Measurements from ENCODE around the gene REPS1.
"Not testable (repeated sequence)": the region's sequence is repeated elsewhere in the genome, so short reads cannot be mapped to it uniquely, and the experiment has no call there.

The REPS1 gene, protein sequence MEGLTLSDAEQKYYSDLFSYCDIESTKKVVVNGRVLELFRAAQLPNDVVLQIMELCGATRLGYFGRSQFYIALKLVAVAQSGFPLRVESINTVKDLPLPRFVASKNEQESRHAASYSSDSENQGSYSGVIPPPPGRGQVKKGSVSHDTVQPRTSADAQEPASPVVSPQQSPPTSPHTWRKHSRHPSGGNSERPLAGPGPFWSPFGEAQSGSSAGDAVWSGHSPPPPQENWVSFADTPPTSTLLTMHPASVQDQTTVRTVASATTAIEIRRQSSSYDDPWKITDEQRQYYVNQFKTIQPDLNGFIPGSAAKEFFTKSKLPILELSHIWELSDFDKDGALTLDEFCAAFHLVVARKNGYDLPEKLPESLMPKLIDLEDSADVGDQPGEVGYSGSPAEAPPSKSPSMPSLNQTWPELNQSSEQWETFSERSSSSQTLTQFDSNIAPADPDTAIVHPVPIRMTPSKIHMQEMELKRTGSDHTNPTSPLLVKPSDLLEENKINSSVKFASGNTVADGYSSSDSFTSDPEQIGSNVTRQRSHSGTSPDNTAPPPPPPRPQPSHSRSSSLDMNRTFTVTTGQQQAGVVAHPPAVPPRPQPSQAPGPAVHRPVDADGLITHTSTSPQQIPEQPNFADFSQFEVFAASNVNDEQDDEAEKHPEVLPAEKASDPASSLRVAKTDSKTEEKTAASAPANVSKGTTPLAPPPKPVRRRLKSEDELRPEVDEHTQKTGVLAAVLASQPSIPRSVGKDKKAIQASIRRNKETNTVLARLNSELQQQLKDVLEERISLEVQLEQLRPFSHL

DNA sequence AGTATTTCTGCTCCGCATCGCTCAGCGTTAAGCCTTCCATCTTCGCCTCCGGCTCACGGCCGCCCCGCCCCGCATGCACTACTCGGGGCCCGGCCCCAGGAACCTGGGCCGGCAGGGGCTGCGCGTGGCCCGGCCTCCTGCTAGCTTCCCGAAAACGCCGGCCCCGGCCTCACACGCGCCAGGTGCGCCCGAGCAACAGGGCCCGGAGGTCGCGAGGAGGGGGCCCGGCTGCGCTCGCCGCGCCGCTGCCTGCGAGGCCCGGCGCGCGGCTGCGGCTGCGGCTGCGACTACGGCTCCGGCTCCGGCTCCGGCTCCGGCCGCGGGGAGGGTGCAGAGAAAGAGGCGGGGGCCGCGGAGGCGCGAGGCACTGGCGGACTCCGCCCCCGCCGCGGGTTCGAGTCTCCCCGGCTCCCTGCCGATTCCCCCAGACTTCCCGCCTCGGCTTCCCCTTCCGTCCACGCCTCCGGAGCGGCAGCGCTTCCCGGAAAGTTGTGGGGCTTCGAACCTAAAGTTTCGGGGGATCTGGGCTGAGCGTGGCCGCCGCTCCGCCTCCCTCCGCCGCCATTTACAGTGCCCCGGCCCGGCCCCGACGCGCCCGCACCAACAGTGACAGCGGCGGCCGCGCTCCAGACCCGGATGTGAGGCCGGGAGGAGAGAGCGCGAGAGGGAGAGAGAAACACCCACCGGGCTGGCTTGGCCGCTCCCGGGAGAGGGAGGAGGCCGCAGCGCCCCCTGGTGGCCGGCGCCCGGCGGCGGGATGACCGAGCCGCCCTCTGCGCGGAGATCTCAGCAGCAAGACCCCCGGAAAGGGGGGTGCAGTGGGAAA lies at the start of gene REPS1:
REPS1 (minus strand) TSS at position 611 of the 826 bp plus-strand sequence; CDS start at position 40, 571 bp downstream.
- peak; percentile 82 to 90 (median 88) for DNase-seq (ENCODE audit: low read depth in 4 of 4, low spot score in 1 of 4)

DNA sequence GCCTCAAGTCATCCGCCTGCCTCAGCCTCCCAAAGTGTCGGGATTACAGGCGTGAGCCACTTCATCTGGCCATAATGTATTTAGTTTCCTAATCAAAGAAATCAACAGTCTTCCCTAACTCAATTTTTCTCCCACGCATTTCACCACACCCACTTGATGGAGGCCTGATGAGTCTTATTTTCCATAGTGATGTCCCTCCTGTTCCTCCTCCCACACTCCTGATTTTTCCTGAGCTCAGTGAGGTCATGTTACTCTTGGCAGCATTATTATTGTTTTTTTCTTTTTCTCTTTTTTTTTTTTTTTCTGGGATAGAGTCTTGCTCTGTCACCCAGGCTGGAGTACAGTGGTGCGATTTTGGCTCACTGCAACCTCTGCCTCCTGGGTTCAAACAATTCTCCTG lies 49.4 kb upstream of the REPS1 start:
- DNase-seq (ENCODE audit: low read depth in 4 of 4, low spot score in 1 of 4): no peak

DNA sequence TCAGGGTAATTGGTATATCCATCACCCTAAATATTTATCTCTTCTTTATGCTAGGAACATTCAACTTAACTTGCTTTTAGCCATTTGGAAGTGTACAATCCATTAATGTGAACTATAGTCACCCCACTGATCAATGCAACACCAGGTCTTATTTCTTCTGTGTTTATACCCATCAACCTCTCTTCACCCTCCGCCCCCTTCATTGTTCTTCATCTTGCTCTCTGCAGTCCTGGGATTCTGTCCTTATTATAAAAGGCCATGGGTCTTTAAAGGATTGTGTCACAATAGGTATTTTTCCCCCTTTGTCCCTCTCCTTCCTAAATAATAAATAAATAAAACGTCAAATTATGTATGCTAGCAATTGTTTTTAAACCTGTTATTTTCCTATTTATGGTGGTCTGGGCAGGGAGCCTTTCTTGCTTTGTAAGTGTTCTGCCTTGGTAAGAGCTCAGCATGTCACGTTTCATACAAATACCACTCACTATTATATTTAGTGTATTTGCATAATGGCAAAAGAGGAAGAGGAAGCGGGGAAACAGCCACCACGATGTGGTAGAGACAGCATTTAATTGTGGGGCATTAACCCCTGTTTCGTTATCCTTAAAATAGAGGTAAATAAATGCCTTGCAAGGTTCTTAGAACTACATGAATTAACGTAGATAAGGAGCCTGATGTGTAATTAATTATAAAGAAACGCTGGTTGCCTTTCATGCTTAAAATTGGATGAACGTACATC lies 42.3 kb upstream of the REPS1 start:
- no peak for DNase-seq (ENCODE audit: low read depth in 4 of 4, low spot score in 1 of 4)

DNA sequence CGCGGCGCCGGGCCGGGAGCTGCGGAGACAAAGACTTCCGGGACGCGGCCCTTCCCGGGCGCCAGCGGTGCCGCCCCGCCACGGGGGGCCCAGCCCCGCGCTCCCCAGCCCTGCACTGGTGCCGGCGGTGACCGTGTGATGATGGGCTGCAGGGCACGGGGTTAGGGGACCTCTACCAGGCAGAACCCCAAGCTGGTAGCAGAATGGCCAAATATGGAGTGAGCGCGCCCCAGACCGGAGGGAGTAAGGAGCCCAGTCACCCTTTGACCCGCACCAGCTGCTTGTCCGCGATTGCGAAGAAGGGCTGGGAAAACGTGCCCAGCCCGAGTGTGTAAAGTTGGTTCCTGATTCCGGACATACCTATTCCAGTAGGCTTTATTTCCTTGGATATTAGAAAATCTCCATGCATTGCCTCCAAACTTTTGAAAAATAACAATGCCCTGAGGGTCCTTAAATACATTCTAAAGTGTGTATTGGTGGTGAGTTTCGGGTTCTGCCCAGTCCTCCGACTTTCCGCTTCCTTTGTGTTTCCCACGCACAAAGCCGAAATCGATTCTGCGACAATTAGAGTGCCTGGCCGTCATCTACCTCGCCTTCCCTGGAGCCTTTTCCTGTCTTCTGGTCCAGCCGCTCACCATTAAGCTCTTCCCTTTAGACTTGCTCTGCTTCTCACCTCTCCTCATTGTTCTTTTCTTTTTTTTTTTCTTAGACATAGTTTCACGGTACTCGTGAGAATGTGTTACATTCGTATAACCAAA lies 41.6 kb upstream of the REPS1 start:
- peak in 1 of 4 experiments; percentile 12 for DNase-seq (ENCODE audit: low read depth in 4 of 4, low spot score in 1 of 4)

DNA sequence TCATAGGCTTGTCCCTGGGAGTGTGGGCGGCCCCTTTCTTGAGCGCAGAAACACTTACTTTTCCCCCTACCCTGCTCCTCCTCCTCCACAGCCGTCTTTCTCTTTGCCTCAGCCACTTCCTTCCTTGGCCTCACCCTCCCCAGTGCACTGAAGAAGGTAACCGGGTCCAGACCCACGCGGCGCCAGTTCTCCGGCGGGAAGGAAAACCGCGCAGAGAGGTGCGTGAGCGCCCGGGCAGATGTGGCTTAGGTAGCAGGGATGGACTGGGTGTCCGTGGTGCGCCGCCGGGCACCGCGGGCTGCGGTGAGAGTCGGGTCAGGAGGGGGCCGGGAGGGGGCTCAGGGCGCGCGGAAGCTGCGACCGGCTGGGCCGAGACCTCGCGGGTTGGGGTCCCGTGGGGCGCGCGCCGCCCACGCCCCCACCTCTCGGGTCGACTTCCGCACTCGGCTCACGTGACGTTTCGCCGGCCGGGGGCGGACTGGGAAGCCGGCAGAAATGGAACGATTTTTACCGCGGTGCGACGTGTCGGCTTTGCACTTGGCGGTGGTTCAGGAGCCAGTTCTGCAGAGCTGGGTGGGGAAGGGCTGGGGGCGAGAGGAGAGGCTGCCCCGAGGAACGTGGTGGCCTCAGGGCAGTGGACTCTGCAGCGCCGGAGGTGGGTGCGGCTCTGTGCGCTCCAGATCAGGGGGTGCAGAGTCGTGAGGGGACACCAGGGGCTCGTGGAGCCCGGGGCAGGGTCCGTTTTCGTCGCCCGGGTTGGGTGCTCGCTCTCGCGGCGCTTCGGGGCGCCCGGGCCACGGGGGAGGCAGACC lies 40.8 kb upstream of the REPS1 start, which contains the start of gene ABRACL:
ABRACL (plus strand) TSS at position 88 of the 812 bp plus-strand sequence. CDS start 5,416 bp downstream, outside the sequence.
- DNase-seq (ENCODE audit: low read depth in 4 of 4, low spot score in 1 of 4): peak; percentile 56 to 83 (median 68)

DNA sequence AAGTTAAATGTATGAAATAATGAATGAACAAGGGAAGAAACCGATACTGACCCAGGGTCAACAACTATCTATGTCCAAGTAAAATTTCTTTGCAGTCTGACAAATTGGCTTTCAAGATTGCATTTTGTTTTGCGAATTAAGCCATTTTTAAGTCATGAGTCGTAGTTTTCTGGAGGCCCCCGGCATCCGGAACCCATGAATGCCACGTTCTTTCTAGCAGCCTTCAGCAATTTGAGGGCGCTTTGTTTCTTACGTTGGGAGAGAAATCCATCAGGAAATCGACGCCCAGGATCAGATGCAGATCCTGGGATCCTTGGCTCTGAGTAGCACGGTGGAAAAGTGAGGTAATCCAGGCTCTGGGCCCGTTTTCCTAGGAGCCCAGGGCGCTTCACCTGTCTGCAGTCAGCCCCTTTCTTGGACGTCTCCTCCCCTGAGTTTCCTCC lies 40.2 kb upstream of the REPS1 start:
- no peak for DNase-seq (ENCODE audit: low read depth in 4 of 4, low spot score in 1 of 4)

DNA sequence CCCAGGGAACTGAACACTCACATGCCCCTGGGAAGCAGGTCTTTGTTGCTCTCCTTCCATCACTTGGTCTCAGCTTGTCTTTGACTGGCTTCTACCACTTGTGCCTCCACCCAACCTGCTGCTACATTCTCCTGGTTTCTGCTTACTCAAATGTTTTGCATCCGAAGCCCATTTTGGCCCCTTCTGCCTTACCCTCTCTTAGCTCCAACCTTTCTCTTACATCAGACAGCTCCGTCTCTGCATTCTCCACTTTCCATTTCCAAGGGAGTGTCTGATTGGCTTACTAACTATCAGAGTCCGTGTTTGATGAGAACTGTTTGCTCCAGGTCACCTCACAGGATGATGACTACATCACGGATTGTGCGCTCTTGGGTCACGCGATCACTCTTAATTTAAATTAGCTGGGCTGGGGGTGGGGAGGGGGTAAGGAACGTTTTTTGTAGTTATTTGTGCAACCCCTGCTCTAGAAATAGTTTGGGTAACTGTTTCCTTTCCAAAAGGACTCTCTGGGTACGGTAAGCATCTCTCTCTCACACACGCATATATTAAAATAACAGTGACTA lies 39.6 kb upstream of the REPS1 start:
- DNase-seq (ENCODE audit: low read depth in 4 of 4, low spot score in 1 of 4): peak in 3 of 4 experiments; percentile 15 to 31 (median 27)

DNA sequence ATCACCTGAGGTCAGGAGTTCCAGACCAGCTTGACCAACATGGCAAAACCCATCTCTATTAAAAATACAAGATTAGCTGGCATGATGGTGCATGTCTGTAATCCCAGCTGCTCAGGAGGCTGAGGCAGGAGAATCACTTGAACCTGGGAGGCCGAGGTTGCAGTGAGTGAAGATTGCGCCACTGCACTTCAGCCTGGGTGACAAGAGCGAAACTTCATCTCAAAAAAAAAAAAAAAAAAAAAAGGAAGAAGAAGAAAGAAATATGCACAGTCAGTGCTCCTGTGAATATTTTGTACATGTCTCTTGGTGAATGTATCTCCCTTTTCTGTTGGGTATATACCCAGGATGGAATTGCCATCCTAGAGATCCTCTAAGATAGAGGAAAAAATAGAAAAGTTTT lies 37.4 kb upstream of the REPS1 start:
- not testable (repeated sequence) for DNase-seq (ENCODE audit: low read depth in 4 of 4, low spot score in 1 of 4)

DNA sequence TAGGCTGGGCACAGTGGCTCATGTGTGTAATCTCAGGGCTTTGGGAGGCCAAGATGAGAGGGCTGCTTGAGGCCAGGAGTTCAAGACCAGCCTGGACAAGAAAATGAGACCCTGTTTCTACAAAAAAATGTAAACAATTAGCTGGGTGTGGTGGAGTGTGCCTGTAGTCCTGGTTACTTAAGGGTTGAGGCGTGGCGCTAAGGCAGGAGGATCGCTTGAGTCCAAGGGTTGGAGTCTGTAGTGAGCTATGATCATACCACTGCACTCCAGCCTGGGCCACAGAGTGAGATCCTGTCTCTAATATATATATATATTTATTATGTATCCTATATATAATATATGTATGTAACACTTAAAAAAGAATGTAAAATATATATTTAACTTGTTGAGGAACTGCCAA lies 32.6 kb upstream of the REPS1 start:
- no peak for DNase-seq (ENCODE audit: low read depth in 4 of 4, low spot score in 1 of 4)

DNA sequence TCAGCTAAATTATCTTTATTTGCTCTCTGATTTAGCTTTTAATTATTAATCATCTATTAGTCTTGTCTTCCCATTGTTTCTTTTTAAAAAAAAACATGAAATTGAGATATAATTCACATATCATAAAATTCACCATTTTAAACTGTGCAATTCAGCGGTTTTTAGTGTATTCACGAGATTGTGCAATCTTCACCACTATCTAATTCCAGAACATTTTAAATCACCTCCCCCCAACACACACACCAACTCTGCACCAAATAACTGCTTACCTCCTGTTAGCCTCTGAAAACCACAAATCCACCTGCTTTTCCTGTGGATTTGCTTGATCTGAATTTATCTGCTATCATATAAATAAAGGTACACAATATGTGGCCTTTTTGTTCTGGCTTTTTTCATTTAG lies 31.7 kb upstream of the REPS1 start:
- no peak for DNase-seq (ENCODE audit: low read depth in 4 of 4, low spot score in 1 of 4)

DNA sequence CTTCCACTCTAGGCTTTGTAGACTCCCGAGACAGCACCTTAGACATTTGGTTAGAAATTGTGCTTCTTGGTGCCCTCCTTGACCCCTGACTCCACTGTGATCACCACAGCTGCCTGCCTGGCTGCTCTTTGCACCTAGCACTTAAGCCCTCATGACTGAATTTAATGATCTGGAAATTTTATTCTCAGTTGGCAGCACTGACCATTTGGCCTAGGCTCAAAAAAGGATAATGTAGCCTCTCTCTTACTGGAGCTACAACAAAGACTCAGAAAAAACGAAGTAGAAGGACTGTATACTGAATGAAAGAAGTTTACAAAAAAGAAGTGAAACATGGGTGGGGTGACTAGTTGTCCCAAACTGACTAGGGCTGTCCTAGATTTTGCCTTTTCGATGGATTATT lies 29.2 kb upstream of the REPS1 start:
- no peak for DNase-seq (ENCODE audit: low read depth in 4 of 4, low spot score in 1 of 4)

DNA sequence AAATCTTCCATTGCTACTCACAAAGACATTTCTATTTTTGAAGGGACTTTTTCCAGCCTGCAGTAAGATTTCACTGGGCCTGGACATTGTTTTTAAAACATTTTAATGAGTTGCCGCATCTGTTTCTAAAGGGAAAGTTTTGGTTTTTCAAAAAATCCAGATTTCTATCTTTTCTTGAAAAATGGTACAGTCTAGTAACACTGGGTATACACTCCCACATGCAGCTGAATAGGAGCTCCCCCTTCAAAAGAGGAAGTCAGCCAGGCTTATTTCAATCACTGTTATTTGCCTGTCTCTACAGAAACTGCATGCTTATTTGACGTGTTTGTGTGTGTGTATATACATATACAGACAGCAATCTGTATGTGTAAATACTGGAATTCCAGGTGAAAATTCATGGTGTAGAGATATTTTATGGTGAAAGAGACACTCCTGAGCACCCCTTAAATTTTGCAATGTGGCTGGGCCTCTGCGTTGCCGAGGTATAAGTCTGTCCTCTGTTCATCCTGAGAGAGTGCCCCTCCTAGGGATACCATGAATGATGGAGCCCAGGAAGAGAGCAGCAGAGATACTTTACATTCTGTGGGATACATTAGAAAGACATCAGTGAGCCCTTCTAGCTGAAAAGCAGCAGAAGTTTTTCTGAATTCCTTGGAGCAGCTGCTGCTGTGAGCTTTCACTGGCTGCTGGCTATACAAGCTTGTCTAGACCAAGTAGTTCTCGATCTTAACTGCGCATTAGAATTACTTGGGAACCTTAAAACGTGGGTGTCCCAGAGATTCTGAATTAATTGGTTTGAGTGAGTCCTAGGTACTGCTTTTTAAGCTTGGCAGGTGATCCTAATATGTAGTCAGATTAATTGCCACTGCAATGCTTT lies 28.5 kb upstream of the REPS1 start:
- DNase-seq (ENCODE audit: low read depth in 4 of 4, low spot score in 1 of 4): no peak

DNA sequence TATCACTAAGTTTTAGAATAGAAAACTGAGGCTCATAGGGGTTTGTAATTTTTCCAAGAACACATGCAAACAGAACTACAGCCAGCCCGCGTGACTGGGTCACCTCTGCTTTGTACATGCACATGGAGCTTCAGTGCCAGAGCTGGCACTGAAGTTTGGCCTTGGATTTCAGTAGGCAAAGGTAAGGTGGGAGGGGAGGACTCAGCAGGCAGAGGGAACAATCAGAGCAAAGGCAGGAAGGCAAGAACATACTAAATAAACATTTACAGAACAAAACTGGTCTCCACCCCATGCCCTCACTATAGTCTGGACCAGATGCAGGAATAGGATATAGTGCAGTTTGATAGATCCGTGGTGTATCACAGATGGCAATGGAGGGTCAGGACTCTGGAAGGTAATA lies 26.9 kb upstream of the REPS1 start:
- no peak for DNase-seq (ENCODE audit: low read depth in 4 of 4, low spot score in 1 of 4)

DNA sequence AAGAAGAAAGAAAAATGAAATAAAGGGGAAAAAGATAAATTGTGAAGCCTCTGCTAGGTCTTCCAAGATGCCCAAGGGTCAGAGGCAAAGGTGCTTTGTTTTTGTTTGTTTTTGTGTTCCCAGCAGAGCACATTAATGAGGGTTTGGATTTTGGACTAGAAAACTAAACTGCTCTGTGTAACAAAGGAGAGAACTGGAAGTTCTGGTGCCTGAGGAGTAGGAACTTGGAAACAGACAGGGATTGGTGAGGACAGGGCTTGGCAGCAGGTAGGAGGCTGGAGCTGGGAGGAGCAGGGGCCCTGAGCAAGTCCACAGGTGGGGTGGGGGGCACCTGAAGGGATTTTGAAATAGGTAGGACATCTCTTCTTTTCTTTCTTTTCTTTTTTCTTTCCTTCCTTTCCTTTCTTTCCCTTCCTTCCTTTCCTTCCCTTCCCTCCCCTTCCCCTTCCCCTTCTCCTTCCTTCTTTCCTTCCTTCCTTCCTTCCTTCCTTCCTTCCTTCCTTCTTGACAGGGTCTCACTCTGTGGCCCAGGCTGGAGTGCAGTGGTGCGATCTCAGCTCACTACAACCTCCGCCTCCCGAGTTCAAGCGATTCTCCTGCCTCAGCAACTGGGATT lies 25.2 kb upstream of the REPS1 start:
- no peak for DNase-seq (ENCODE audit: low read depth in 4 of 4, low spot score in 1 of 4)

DNA sequence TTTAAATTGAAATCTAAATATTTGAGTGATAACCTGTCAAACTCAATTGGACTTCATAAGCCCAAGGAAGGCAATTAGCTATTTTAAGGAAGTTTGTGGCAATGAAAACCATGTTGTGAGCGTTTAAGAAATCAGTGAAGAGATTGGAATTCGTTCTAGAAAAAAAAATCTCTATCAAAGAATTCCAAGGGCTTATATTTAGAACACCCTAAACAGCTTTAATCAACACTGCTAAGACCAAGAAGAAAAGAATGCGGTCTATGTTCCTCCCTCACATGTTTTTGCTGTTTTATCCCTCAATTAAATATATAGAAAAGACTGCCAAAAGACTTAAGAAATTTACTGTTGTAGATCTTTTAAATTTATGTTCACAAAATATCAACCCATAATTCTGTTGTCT lies 23.9 kb upstream of the REPS1 start:
- no peak for DNase-seq (ENCODE audit: low read depth in 4 of 4, low spot score in 1 of 4)

DNA sequence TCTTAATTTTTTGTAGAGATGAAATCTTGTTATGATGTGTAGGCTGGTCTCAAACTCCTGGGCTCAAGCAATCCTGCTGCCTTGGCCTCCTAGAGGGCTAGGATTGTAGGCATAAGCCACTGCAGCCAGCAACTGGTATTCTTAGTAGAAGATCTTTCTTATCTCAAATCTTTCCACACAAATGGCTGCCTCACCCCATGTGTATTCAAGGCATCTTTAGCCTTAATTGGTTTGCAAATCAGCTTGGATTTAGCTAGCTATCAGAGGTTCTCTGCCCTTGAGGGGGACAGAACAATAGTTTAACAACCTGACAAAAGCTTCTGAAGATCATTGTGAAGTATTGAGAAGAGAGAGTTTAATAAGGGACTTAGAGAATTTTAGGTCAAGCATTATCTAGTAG lies 22.6 kb upstream of the REPS1 start:
- DNase-seq (ENCODE audit: low read depth in 4 of 4, low spot score in 1 of 4): no peak

DNA sequence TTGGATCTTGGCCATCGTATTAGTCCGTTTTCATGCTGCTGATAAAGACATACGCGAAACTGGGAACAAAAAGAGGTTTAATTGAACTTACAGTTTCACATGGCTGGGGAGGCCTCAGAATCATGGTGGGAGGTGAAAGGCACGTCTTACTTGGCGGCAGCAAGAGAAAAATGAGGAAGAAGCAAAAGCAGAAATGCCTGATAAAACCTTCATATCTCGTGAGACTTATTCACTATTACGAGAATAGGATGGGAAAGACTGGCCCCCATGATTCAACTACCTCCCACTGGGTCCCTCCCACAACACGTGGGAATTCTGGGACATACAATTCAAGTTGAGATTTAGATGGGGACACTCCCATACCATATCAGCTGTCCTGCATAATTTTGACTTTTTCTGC lies 20.1 kb upstream of the REPS1 start:
- no peak for DNase-seq (ENCODE audit: low read depth in 4 of 4, low spot score in 1 of 4)

Measured in stimulated activated CD4-positive, alpha-beta T cell treated with anti-CD3 and anti-CD28 coated beads, Interleukin-1b, Interleukin-23, amount 100 ng/mL, for 24 hours (primary cell).